Measurements from ENCODE around the gene CIAO1. TPM values are rescaled to one million over a fixed set of nuclear protein-coding genes. Genes with fewer than 3 reads are reported as not detected.
"Not testable (repeated sequence)": the region's sequence is repeated elsewhere in the genome, so short reads cannot be mapped to it uniquely, and the experiment has no call there.

Gene CIAO1
- total RNA-seq = 10 to 100 TPM; 50.0 to 52.7 TPM
- long read RNA-seq, transcript CIAO1-203 (7 exons, 1,533 nt) = major isoform, 143 of 180 reads
- long read RNA-seq, partial matches to known transcripts = 9 of 180 reads
- long read RNA-seq, other reads (novel, unspliced or antisense) = 27 of 180 reads

DNA sequence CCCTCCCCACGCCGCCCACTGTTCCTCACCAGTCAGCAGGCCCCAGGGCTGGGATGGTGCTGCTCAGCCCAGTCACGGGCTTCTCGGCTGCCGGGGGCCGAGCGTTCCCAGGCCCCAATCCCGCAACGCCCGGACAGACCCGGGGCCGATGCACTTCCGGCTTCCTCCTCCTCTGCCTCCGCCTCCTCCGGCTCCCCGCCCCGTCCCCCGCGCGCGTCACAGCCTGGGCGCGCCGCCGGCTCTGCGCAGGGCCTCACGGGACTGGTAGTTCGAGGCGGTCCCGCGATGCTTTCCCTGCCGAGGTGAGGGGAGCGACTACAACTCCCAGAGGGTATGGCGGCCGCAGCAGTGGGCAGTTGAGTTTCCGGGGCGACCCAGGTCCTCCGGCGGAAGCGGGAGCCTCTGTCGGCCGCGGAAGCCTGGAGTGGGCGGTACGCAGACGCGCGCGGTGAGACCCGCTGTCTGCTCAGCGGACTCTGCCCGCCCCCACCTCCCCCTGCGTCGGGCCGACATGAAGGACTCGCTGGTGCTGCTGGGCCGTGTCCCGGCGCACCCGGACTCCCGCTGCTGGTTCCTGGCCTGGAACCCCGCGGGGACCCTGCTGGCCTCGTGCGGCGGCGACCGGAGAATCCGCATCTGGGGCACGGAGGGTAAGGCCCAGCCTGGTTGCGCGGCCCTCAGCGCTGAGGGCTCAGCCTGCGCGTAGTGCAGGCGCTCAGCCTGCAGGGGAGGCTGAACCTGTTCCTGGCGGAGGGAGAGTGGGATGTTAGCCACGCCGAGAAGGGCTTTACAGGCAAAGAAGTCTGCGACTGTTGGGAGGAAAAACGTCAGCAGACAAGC lies at the start of gene CIAO1, which contains the start of gene TMEM127:
TSS of gene CIAO1 (plus strand) at position 386 of the 840 bp plus-strand sequence. CDS start at position 512, 126 bp downstream.
TSS of gene TMEM127 (minus strand) at position 158 of the 840 bp plus-strand sequence. CDS start 616 bp downstream, outside the sequence.
- intact Hi-C loops (cut with DNase I) = loop anchor here in 1 of 2 donors (2.0 kb wide), 1 partner anchor 57 kb away; the partner anchor contains the start of gene STARD7
- ATAC-seq (peak; percentile 96 to 97), DNase-seq (peak; percentile 99)

GRCh38 chr2:96218508-96219131 lies 47.4 kb upstream of the CIAO1 start:
- DNase-seq (no peak), ATAC-seq (no peak)
- intact Hi-C loops (cut with DNase I) = no loop called here

DNA sequence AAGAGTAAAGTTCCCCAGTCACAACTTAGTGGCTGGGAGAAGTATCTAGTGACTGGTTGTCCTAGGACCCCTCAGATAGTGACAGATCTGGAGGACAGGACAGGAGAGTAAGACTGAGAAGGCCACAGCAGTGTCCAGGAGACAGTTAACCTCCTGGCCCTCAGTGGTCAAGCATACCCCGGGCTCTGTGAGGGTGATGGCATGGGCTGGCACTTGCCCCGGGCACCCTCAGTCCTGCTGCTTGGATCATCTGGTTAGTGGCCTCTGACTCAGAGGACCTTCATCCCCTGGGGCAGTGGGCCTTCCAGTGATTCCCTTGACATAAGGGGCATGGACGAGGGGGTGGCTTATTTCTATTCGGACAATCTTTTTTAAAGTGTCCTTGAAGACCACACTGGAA lies 46.1 kb upstream of the CIAO1 start:
- intact Hi-C loops (cut with DNase I); DNase-seq; ATAC-seq: not testable (repeated sequence)

GRCh38 chr2:96221106-96221505 lies 44.9 kb upstream of the CIAO1 start:
- DNase-seq; intact Hi-C loops (cut with DNase I); ATAC-seq: not testable (repeated sequence)

DNA sequence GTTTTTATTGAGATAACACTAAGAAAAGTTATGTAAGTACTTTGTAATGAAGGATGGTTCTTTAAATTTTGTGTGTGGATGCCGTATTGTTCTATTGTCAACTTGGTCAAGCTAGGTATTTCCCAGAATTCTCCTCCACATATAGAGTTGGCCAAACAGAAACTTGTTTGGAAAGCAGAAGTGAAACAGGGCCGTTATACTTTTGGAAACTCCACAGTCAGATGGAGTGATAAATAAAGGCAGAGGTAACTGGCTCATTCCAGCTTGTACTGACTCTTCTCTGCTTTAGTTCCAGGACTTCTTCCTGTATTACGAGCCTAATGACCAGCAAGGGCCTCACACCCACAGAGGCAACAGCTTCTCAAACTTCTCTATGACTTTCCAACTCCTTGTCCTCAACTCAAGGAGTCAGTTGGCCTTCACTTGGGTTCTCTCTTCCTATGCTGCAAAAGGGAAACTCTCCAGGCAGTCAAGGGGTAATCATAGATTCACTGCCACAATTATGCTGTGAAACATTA lies 41.0 kb upstream of the CIAO1 start:
- intact Hi-C loops (cut with DNase I) = no loop called here
- DNase-seq (no peak), ATAC-seq (no peak)

GRCh38 chr2:96231316-96231715 lies 34.7 kb upstream of the CIAO1 start:
- DNase-seq (no peak), ATAC-seq (no peak)
- intact Hi-C loops (cut with DNase I) = no loop called here

- DNase-seq = no peak
- no peak for ATAC-seq
- intact Hi-C loops (cut with DNase I) = no loop called here
Measured at GRCh38 chr2:96233436-96233835, 32.6 kb upstream of the CIAO1 start.

DNA sequence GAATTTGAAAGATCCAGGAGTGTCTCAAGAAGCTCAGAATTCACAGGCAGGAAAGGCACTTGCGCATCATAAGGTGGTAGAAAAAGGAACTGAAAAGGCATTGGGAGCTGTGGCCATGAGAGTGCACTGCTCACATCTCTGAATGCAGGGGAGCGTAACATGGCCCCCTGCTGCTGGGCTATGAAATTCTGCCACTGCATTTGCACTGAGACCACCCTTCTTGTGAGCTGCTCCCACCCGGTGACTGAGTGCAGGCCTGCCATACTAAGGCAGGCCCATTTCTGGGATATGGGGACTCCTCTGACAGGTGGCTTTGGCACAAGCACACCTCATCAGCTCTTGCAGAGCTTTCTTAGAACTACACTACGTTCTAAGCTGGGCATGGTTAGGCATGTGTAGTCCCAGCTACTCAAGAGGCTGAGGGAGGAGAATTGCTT lies 32.1 kb upstream of the CIAO1 start:
- intact Hi-C loops (cut with DNase I) = no loop called here
- ATAC-seq = no peak

GRCh38 chr2:96236882-96237281 lies 29.1 kb upstream of the CIAO1 start:
- ATAC-seq = no peak
- intact Hi-C loops (cut with DNase I) = no loop called here
- DNase-seq = no peak

More for the DNA sequence above, 32.1 kb upstream of the CIAO1 start:
- DNase-seq = no peak

GRCh38 chr2:96238266-96238665 lies 27.8 kb upstream of the CIAO1 start:
- DNase-seq (no peak), ATAC-seq (no peak)
- intact Hi-C loops (cut with DNase I) = no loop called here

GRCh38 chr2:96239091-96239490 lies 26.9 kb upstream of the CIAO1 start:
- intact Hi-C loops (cut with DNase I) = no loop called here
- ATAC-seq = no peak
- no peak for DNase-seq

- ATAC-seq (peak; percentile 23 to 47), DNase-seq (no peak)
- intact Hi-C loops (cut with DNase I) = no loop called here
Measured at GRCh38 chr2:96239745-96240264, 26.2 kb upstream of the CIAO1 start.

GRCh38 chr2:96240341-96241038 lies 25.5 kb upstream of the CIAO1 start:
- ATAC-seq = no peak
- intact Hi-C loops (cut with DNase I) = no loop called here
- no peak for DNase-seq

- intact Hi-C loops (cut with DNase I) = no loop called here
- DNase-seq (no peak), ATAC-seq (no peak)
Measured at GRCh38 chr2:96241227-96241626, 24.8 kb upstream of the CIAO1 start.

DNA sequence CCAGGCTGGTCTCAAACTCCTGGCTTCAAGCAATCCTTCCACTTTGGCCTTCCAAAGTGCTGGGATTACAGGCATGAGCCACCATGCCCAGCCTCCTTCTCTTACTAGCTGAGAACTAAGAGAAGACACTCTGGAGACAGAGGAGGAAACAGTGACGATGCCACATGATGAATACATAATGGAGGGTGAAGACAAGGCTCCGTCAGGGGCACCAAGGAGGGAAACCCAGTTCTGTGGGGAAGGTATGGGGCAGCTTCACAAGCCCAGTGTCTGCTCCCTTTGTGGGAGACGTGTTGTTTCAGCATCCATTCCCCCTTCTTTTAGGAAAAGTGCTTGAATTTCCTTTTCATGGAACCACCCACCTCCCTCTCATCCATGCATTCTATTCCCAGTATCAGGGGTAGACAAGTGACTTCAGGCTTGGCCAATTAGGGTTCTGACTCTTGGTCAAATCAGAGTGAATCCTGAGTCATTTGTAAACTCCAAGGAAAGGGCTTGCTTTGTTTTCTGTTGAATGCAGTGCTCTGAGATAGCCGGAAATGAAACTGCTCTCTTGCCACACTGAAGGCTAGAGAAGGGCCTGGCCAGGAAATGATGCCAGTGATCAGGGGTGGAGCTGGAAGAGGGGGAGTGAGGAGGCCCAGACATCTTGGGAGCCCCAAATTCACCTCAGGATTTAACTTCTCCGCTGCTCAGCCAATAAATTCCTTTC lies 24.0 kb upstream of the CIAO1 start:
- ATAC-seq (peak; percentile 62 to 77), DNase-seq (no peak)
- intact Hi-C loops (cut with DNase I) = no loop called here

- no peak for ATAC-seq
- intact Hi-C loops (cut with DNase I) = no loop called here
- DNase-seq = no peak
Measured at GRCh38 chr2:96243843-96244242, 22.2 kb upstream of the CIAO1 start.

DNA sequence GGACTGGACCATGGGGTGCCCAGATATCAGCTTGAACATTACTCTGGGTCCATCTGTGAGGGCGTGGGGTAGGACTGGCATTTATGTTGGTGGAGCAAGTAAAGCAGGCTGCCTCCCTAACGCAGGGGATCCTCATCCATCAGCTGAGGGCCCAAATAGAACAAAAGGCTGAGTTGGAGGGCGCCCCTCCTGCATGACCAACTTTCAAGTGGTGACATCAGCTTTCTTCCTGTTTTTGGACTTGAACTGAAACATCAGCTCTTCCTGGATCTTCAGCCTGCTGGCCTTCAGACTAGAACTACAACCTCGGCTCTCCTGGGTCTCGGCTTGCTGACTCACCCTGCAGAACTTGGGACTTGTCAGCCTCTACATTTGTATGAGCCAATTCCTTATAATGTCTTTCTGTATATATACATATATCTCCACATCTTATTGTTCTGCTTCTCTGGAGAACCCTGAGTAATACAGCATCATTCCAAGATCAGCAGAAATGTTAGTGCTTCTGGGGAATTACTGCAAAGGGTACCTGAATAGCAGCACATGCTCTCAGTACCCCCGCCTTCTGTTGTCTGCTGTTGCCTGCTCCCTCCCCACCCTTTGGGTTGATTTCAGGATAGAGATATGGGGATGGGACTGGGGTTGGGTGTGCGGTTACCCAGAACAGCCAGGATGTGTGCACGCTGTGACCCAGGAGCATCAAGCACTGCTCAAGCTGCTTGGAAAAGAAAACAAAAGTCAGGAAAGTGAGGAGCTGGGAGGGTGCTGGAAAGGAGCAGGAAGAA lies 20.2 kb upstream of the CIAO1 start:
- ATAC-seq (peak in 1 of 2 donors; percentile 14), DNase-seq (no peak)
- intact Hi-C loops (cut with DNase I) = no loop called here

GRCh38 chr2:96247009-96247408 lies 19.0 kb upstream of the CIAO1 start:
- intact Hi-C loops (cut with DNase I) = no loop called here
- ATAC-seq (peak in 1 of 2 donors; percentile 13), DNase-seq (no peak)
